ENCODE results near the gene BAIAP2.

Gene BAIAP2

GRCh38 chr17:81084680-81085419 lies 49.9 kb downstream of the BAIAP2 start:
- no peak overlapping the region for H3K9ac ChIP-seq (ENCODE audit: low read length in 2 of 2)
- peaks cover 36% of the 10 kb centered on the region for H3K4me1 ChIP-seq (ENCODE audit: control insufficient read depth, insufficient read depth, low read length)
- peaks cover 17 to 23% of the 10 kb centered on the region in 2 donors for H3K36me3 ChIP-seq (ENCODE audit: control insufficient read depth in 2 of 2, insufficient read depth in 2 of 2, low read length in 2 of 2)
- no peaks in the 10 kb centered on the region for H3K9me3 ChIP-seq (ENCODE audit: control insufficient read depth in 2 of 2, low read length in 2 of 2)
- H3K27me3 ChIP-seq (ENCODE audit: control insufficient read depth in 1 of 2, insufficient read depth in 2 of 2, low read length in 2 of 2), result no peaks in the 10 kb centered on the region
- H3K4me3 ChIP-seq (ENCODE audit: low read length in 2 of 2), result no peak overlapping the region
- H3K27ac ChIP-seq (ENCODE audit: low read length), result no peak overlapping the region

GRCh38 chr17:81085420-81085911 lies 50.5 kb downstream of the BAIAP2 start:
- no peaks in the 10 kb centered on the region for H3K27me3 ChIP-seq (ENCODE audit: control insufficient read depth in 1 of 2, insufficient read depth in 2 of 2, low read length in 2 of 2)
- H3K9me3 ChIP-seq (ENCODE audit: control insufficient read depth in 2 of 2, low read length in 2 of 2), result no peaks in the 10 kb centered on the region
- peaks cover 17 to 23% of the 10 kb centered on the region in 2 donors for H3K36me3 ChIP-seq (ENCODE audit: control insufficient read depth in 2 of 2, insufficient read depth in 2 of 2, low read length in 2 of 2)
- H3K4me3 ChIP-seq (ENCODE audit: low read length in 2 of 2), result no peak overlapping the region
- H3K4me1 ChIP-seq (ENCODE audit: control insufficient read depth, insufficient read depth, low read length), result peaks cover 37% of the 10 kb centered on the region
- H3K27ac ChIP-seq (ENCODE audit: low read length), result no peak overlapping the region
- H3K9ac ChIP-seq (ENCODE audit: low read length in 2 of 2), result no peak overlapping the region

- H3K4me1 ChIP-seq (ENCODE audit: control insufficient read depth, insufficient read depth, low read length), result peaks cover 31% of the 10 kb centered on the region
- H3K4me3 ChIP-seq (ENCODE audit: low read length in 2 of 2), result no peak overlapping the region
- H3K27me3 ChIP-seq (ENCODE audit: control insufficient read depth in 1 of 2, insufficient read depth in 2 of 2, low read length in 2 of 2), result no peaks in the 10 kb centered on the region
- no peak overlapping the region for H3K9ac ChIP-seq (ENCODE audit: low read length in 2 of 2)
- peaks cover 17 to 21% of the 10 kb centered on the region in 2 donors for H3K36me3 ChIP-seq (ENCODE audit: control insufficient read depth in 2 of 2, insufficient read depth in 2 of 2, low read length in 2 of 2)
- H3K9me3 ChIP-seq (ENCODE audit: control insufficient read depth in 2 of 2, low read length in 2 of 2), result no peaks in the 10 kb centered on the region
- no peak overlapping the region for H3K27ac ChIP-seq (ENCODE audit: low read length)
Observed at GRCh38 chr17:81086789-81087551, 52.0 kb downstream of the BAIAP2 start.

GRCh38 chr17:81090361-81091136 lies 55.6 kb downstream of the BAIAP2 start:
- no peaks in the 10 kb centered on the region for H3K9me3 ChIP-seq (ENCODE audit: control insufficient read depth in 2 of 2, low read length in 2 of 2)
- H3K27me3 ChIP-seq (ENCODE audit: control insufficient read depth in 1 of 2, insufficient read depth in 2 of 2, low read length in 2 of 2), result no peaks in the 10 kb centered on the region
- H3K36me3 ChIP-seq (ENCODE audit: control insufficient read depth in 2 of 2, insufficient read depth in 2 of 2, low read length in 2 of 2), result peaks cover 11 to 17% of the 10 kb centered on the region in 2 donors
- H3K4me1 ChIP-seq (ENCODE audit: control insufficient read depth, insufficient read depth, low read length), result peaks cover 31% of the 10 kb centered on the region
- H3K27ac ChIP-seq (ENCODE audit: low read length), result no peak overlapping the region
- H3K9ac ChIP-seq (ENCODE audit: low read length in 2 of 2), result no peak overlapping the region
- H3K4me3 ChIP-seq (ENCODE audit: low read length in 2 of 2), result no peak overlapping the region

- Histone ChIP-seq H3K4me3 (ENCODE audit: low read length in 2 of 2) (no peak overlapping the region), H3K36me3 (ENCODE audit: control insufficient read depth in 2 of 2, insufficient read depth in 2 of 2, low read length in 2 of 2) (peaks cover 10 to 16% of the 10 kb centered on the region in 2 donors), H3K9ac (ENCODE audit: low read length in 2 of 2) (no peak overlapping the region), H3K27ac (ENCODE audit: low read length) (no peak overlapping the region), H3K27me3 (ENCODE audit: control insufficient read depth in 1 of 2, insufficient read depth in 2 of 2, low read length in 2 of 2) (no peaks in the 10 kb centered on the region), H3K4me1 (ENCODE audit: control insufficient read depth, insufficient read depth, low read length) (peaks cover 37% of the 10 kb centered on the region), H3K9me3 (ENCODE audit: control insufficient read depth in 2 of 2, low read length in 2 of 2) (no peaks in the 10 kb centered on the region)
Observed at GRCh38 chr17:81091154-81091553, 56.2 kb downstream of the BAIAP2 start.

- H3K36me3 ChIP-seq (ENCODE audit: control insufficient read depth in 2 of 2, insufficient read depth in 2 of 2, low read length in 2 of 2), result peaks cover 3 to 9% of the 10 kb centered on the region in 2 donors
- no peaks in the 10 kb centered on the region for H3K9me3 ChIP-seq (ENCODE audit: control insufficient read depth in 2 of 2, low read length in 2 of 2)
- H3K4me3 ChIP-seq (ENCODE audit: low read length in 2 of 2), result no peak overlapping the region
- H3K27me3 ChIP-seq (ENCODE audit: control insufficient read depth in 1 of 2, insufficient read depth in 2 of 2, low read length in 2 of 2), result no peaks in the 10 kb centered on the region
- peaks cover 44% of the 10 kb centered on the region for H3K4me1 ChIP-seq (ENCODE audit: control insufficient read depth, insufficient read depth, low read length)
- H3K27ac ChIP-seq (ENCODE audit: low read length), result no peak overlapping the region
- no peak overlapping the region for H3K9ac ChIP-seq (ENCODE audit: low read length in 2 of 2)
Observed at GRCh38 chr17:81091774-81092517, 57.0 kb downstream of the BAIAP2 start.

GRCh38 chr17:81092518-81093095 lies 57.7 kb downstream of the BAIAP2 start:
- Histone ChIP-seq H3K27ac (ENCODE audit: low read length) (no peak overlapping the region), H3K36me3 (ENCODE audit: control insufficient read depth in 2 of 2, insufficient read depth in 2 of 2, low read length in 2 of 2) (peaks cover 1 to 5% of the 10 kb centered on the region in 2 donors), H3K4me3 (ENCODE audit: low read length in 2 of 2) (no peak overlapping the region), H3K4me1 (ENCODE audit: control insufficient read depth, insufficient read depth, low read length) (peaks cover 51% of the 10 kb centered on the region), H3K27me3 (ENCODE audit: control insufficient read depth in 1 of 2, insufficient read depth in 2 of 2, low read length in 2 of 2) (no peaks in the 10 kb centered on the region), H3K9me3 (ENCODE audit: control insufficient read depth in 2 of 2, low read length in 2 of 2) (no peaks in the 10 kb centered on the region), H3K9ac (ENCODE audit: low read length in 2 of 2) (no peak overlapping the region)

GRCh38 chr17:81093619-81094508 lies 58.9 kb downstream of the BAIAP2 start:
- H3K9ac ChIP-seq (ENCODE audit: low read length in 2 of 2), result no peak overlapping the region
- no peak overlapping the region for H3K4me3 ChIP-seq (ENCODE audit: low read length in 2 of 2)
- no peaks in the 10 kb centered on the region for H3K27me3 ChIP-seq (ENCODE audit: control insufficient read depth in 1 of 2, insufficient read depth in 2 of 2, low read length in 2 of 2)
- H3K4me1 ChIP-seq (ENCODE audit: control insufficient read depth, insufficient read depth, low read length), result peaks cover 60% of the 10 kb centered on the region
- peak overlapping the region; percentile 81 for H3K27ac ChIP-seq (ENCODE audit: low read length)
- H3K9me3 ChIP-seq (ENCODE audit: control insufficient read depth in 2 of 2, low read length in 2 of 2), result no peaks in the 10 kb centered on the region
- no peaks in the 10 kb centered on the region for H3K36me3 ChIP-seq (ENCODE audit: control insufficient read depth in 2 of 2, insufficient read depth in 2 of 2, low read length in 2 of 2)
